GM19035 (cell line): ENCODE results near the gene PCBP4.

Experiments used
- ATAC-seq: cut with Tn5 transposase; IDR thresholded peaks from one replicate; pipeline ENCODE4 v1.9.1; 2021; ENCODE audit not compliant: unreplicated experiment

PCBP4 gene

DNA sequence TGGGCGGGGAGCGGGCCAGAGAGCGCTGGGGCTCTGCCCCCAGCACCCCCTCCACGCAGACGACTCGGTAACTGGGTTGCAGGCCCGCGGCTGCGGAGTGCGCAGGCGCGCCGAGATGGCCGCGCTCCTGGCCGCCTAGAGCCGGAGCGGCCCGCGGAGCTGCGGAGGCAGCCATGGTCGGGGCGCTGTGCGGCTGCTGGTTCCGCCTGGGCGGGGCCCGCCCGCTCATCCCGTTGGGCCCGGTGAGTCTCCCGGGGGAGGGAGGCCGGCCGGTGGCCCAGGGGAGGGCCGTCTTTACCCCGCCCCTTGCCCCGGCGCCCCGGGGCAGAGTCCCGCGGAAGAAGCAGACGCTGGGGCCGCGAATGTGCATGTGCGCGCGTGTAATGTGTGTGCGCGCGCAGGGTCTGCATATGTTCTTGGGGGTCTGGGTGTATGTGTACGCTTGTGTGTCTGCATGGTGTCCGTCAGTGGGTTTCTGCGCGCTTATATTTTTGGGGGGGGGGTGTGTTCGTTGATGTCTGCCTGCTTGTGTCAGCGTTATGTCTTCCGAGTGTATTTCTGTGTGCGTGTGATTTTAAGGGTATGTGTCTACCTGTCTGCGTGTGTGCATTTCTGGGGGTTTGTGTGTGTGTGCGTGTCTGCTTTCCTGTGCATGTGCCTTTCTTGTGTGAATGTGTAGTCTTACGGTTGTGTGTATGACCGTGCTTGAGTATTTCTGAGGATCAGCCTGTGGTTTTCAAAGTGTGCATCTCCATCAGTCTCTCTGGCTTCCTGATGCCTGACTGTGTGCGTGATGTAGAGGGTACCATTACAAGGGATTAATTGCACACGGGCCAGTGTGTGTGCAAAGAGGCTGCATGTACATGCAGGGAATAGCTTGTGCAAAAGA is 8.0 kb upstream of the PCBP4 start, which contains the start of gene ABHD14A:
Gene ABHD14A (plus strand): TSS at position 102 of the 889 bp plus-strand sequence. CDS start 72 bp downstream, at position 174.
- ATAC-seq = peak; percentile 74

DNA sequence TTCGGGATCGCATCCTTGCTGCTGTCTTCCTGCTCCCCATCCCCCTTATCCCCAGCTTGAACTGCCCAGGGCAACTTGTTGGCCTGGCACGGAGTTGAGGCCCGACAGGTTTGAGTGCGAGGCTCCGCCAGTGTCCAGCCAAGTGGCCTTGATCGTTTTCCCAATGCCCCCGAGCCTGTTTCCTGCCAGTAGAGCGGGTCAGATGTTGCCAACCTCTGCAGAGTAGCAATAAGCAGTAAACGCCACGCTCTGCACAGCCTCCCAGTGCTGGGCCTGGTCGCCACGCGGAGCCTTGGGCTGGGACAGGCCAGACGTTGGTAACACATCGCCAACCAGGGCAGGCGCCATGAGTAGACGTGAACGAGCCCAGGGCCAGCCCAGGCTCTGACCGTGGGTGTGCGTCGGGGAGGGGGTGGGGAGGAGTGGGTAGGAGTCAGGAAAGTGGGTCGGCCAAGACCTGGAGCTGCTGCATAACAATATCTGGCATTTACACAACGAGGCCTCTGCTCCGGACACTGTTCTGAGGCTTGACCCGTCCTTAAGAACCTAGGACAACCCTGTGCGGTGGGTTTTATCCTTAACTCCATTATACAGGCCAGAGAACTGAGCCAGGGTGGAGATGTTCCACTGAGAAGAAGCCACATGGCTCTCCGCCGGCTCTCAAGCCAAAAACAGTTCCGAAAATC is 7.2 kb upstream of the PCBP4 start:
- peak; percentile 16 for ATAC-seq

DNA sequence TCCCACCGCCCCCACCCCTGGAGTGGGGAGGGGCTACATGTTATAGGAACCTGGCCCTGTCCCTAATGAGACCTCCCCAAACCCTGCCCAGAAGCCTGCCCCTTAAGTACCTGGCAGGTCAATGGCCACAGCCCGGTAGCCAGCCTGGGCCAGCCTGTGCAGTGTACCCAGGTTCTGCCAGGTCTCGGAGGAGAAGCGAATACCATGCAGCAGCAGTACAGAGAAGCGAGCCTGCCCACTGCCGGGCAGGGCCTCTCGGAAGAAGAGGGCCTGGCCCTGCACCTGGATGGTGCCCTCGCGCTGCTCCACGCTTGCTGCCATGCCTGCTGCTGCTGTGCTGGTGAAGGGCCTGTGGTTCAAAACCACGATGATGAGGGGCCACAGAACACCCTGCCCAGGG is 4.1 kb upstream of the PCBP4 start:
- no peak for ATAC-seq

DNA sequence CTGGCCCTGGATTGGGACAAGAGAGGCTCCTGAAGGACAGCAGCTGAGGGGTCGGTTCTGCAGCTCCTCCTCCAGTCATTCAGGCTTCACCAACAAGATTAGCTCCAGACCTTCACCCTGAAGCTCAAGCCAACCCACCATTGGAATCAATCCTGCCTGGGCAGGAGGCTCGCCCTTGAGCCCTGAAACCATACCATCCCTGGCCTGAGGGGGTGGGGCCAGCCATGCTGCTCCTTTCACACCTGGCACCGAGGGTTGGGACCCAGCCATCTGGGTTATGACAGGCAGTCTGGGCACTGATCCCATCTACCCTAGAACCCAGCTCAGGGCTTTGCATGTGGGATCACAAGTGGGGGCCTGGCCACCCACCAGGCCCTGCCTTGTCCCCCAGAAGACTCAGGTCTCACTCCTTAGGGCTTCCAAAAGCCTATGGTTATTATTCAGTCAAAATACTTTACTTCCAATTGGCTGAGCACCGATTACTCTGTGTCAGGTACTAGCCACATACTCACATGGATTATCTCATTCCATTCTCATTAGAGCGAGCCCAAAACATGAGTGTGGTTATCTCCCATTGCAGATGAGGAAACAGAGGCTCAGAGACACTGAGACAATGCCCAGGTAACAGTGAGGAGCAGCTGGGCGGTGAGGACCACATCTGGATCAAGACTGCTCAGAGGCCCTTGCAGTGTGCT is 3.5 kb upstream of the PCBP4 start:
- no peak for ATAC-seq

DNA sequence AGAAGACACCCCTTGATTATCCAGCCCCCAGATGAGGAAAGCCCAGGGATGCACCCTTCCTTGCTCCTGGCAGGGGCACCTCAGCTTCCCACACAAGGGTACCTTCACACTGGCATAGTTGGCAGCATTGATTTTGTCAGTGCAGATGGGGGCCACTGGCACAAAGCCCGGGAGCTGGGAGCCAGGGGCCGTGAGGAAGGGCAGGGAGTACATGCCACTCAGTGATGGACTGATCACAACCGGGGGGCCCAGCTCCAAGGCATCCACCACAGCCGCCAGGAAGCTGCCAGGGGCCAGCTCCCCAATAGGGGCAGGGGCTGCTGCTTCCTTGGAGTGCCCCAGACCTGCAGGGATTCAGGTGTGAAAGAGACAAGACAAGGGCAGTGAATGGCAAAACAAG is 2.6 kb upstream of the PCBP4 start:
- ATAC-seq = no peak

DNA sequence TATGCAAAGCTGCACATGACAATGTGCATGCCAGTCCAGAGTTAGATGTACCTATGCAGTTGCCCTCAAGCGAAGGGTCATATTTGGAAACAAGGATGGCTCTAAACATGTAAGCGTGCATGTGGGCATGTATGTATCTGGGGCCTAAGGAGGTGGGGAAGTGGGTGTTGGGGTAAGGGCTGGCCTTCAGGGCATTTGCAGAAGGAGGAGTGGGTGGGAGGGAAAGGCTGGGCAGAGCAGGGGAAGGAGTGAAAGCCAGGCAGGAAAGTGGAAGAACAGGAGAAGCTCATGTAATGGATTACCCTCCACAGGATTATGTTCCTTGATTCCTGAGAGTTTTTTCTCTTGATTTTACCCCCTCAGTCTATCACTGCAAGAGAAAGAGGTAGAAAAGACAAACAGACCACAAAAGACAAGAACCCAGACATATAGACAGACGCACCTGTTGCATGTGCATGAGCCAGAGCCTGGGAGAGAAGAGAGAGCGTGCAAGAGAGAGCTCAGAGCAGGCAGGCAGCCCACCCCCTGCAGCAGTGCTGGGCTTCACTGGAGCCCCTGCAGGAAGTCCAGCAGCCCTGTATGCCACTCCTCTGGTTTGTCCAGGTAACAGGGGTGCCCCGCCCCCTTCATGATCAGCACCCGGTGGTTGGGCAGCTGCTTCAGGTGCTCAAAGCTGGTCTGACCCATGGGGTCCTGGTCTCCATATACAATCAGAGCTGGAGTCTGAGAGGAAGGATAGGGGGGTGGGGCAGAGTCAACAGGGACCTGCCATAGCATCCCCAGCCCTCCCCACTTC is 1.8 kb upstream of the PCBP4 start:
- ATAC-seq = no peak

DNA sequence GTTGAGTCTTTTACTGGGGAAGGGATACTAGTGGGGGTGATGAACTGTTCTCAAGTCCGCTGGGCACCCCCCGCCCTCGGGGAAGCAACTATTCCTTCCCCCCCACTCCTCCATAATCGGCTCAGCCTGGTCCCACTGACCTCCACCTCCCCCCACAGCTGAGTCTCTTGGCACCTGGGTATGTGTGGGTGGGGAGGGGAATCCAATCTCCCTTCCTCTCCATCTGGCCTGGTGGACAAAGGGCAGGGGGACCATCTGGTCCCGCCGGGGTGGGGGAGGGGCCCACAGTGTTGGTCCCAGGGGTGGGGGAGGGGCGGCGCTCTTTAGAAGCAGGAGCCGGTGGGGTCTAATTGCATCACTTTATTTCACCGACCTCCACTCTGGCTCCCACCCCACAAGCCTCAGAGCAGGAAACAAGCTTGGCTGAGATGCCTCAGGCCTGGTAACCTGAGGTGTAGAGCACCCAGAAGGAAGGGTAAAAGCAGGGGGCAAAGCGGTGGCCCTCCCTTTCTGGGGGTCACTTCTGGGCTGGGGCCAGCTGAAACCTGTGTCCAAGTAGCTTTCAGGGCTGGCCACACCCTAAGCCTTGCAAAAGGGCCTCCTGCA is 1.0 kb upstream of the PCBP4 start:
- no peak for ATAC-seq

DNA sequence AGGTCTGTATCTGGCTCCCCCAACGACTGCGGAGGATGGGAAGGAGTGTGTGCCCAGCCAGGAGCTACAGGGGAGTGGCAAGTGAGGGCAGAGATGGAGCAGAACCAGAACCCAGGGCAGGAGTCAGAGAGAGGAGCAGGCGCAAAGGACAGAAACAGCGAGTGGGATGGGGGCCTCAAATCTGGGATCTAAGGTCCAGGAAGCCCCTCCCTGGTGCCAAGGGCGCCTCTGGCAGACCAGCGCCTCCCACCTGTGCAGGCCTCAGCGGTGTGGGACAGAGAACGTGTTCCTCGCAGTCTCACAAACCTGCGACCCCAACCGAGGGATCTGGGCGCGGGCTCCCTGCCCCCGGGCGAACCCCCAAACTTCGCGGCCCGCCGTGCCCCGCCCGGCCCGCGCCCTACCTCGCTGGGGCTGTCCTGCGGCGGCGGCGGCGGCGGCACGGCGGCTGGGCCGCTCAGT is 301 bp downstream of the PCBP4 start:
- ATAC-seq = no peak

DNA sequence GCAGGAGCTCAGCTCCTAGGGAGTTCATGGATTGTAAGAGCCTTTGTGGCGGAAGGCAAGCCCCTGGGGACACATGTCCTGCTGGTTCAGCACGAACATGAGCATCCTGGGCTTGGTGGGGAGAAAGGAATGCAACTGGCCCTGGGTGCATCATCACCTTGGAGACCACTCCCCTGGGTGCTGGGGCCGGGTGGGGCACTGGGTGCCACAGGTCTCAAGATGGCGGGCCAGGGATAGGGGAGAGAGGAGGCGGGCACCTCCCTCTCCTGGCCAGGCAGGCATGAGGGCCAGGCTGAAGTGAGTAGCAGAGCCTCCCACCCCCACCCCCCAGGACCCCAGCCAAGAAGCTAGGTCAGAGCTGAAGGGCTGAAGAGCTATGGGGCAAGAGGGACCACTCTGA is 768 bp downstream of the PCBP4 start:
- no peak for ATAC-seq

DNA sequence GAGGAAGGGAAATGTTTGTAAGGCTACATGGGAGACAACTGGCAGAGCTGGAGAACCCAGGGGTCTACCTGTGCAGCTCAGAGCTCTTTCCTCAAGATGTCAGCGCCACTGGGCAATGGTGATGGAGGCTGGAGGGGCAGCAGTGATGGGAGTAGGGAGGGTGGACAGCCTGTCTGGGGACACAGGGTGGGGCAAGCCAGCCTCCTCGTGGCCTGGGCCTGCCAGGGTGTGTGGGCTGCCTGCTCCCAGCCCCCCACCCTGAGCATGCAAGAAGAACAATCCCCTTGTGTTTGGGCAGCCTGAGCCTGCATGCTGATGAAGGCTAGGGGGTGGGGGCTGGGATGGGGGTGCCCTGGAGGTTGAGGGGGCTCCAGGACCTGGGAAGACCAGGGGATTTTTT is 1.2 kb downstream of the PCBP4 start:
- no peak for ATAC-seq

DNA sequence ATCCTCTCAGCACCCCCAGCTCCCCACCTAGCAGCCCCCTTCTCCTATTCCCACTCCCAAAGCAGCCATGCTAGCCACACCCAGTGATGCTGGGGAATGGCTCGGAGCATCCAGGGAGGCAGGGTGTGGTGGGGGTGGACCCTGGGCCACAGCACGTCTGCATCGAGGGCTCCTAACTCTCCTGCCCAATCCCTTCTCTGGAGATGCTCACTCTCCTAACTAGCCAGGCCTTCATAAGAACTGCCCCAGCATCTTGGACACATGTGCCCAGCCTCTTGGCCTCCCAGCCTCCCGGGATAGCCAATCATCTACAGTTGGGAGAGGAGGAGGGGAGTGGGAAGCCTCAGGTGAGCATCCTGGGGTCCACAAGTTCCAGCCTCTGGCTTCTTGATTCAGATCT is 2.7 kb downstream of the PCBP4 start:
- ATAC-seq = no peak

DNA sequence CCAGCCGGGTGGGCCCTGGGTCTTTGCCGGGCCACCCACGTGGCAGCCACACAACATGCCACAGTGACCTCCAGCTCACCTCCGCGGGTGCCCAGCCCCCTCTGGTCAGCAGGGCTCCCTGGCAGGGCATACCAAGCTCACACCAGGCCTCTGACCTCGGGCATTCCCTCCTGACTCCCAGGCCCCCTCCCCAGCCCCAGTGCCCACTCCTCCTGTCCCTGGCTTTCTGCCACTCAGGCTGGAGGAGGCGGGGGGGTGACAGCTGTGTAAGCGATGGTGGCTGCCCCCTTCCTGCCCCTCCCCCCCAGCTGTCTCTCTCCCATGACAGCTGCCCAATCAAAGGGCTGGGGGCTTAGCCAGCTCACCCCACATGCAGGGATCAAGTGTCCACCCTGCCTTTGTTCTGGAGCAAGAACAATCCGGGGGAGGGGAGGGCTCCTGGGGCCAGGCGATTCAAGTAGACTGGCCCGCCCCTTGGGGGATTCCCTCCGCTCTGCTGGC is 3.3 kb downstream of the PCBP4 start:
- ATAC-seq = no peak

DNA sequence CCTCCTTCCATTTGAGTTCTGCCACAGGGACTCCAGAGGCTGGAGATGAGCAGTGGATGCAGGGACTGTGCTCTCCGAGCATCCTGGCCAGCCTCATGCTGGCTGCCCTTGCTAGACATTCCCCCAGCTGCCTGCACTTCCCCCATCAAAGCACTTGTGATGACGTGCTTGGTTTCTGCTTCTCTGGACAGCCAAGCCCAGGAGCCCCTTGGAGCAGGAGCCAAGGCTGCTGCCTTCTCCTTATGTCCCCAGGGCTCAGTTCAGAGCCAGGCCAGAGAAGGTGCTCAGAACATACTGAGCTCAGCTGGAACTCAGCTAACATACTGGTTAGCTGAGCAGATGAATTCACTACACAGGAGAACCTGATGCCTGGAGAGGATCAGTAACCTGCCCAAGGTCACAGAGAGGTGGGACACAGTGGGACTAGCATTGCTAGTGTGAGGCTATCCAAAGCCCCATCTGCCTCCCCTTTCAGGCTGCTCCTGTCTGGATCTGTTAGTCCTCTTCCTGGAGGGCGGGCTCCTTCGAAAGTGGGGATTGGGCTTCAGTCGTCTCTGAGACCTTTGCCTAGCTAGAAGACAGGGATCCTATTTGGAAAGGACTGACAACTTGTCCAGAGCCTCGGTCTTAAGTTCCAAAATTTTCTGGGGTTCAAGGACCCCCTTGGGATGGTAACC is 4.3 kb downstream of the PCBP4 start:
- no peak for ATAC-seq

DNA sequence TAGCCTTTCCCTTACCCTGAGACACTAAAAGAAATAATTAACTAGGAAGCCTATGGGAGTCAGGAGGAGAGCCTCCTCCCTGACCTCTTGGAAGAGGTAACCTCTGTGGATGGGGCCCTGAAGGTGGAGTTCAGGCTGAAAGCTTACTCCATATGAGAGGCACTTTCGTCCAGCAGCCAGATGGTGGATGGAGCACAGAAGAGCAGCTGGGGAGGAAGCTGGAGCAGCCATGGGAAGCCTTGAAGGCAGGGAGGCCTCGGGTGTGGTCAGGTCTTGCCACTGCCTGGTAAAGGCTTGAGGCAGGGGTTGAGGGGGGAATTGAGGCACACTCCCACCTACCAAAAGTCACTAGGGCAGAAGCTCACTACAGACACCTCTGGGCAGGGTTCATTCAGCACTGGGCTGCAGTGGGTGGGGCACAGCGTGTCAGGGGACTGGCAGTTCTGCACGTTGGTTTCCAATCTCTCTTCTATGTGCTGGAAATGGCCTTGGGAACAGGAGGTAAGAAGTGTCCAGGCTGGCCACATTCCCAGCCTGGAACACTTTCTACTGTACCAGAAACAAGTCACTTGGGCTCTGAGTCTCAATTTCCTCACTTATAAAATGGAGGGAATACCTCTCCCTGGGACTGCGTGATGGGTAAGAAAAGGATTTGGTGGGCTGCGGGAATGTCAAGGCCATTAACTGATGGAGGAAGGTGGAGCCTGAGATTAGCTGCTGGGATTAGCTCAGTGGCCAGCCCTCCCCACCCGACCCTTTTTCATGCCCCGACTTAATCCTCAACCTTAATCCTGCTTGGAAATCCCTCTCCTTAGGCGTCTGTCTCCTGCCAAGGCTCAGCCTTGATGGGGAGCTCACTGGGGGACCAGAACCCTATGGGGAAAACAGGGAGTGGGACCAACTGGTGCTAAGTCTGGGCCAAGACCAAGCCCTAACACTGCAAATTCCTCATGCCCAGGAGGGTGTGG is 5.4 kb downstream of the PCBP4 start:
- ATAC-seq = no peak

DNA sequence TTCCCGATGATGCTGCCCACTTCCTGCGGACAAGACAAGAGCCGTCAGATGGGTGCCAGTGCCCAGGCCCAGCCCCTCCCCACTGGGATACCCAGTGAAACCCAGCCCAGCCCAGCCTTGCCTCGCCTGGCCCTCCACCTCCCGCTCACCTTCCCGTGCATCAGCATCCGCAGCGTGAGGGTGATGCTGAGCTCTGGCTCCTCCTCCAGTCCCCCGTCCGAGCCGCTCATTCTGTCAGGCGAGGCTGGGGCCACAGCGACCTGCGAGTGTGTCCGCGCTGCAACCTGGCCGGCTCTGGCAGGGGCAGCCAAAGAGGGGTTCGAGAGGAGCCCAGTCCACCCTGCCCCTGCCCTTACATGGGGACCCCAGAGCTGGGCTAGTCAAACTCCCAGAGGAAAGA is 6.2 kb downstream of the PCBP4 start:
- ATAC-seq = no peak

DNA sequence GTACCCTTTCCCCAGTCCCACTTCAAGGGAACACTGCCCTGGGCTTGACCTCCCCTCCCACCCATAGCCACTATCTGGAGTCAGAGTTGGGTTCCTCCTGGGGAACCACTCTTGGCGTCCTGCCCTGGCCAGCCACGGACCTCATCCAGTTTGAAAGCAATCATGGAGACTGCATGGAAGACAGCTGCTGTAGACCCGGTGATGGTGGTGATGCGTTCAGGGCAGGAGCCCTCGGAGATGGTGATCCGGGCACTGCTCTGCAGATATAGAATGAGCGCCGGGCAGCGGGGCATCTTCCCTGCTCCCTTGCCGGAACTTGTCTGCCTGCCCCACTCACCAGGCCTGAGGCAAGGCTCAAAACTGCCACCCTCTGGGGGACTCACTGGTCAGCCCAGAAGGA is 6.9 kb downstream of the PCBP4 start:
- no peak for ATAC-seq

DNA sequence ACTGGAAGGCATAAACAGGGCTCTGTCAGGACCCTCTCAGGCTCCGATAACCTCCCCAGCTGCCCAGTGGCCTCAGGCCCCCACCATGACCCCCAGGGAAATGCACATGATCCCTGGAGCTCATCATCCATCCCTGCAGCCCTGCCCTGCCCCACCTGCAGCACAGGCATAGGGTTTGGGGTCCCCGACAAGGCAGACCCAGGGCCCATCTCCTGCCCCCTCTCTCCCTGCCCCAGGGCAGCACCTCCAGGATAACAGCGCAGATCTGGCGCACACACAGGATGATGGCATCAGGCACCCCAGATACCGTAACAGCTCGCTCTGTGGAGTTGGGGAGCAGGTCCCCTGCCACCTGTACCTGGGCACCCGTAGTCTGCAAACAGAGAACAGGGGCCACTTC is 7.6 kb downstream of the PCBP4 start:
- ATAC-seq = no peak
